NCI-H524 (cell line): ENCODE data around the gene RPS14.
"Not testable (repeated sequence)": the region's sequence is repeated elsewhere in the genome, so short reads cannot be mapped to it uniquely, and the experiment has no call there.

Experiments
- DNase-seq, 2 experiments: peaks; one replicate each; lab custom pipeline; 2025; lab: John Stamatoyannopoulos, UW

The RPS14 gene

DNA sequence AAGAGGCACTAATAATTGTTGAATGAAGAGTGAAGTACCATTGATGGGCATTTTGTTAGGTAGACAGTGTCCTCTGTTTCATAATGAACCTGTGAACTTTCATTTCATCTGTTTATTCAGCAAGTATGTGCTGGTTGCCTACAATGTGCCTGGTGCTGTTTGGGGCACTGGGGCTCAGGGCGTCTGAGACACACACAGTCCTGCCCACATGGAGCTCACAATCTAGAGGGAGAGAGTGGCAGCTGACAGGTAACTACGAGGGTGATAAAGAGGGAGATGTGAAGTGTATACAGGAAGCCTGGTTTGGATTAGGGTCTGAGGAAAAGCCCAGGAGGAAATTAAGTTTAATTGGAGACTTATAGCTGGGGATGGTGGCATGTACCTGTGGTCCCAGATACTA, 29.9 kb upstream of the RPS14 start:
- DNase-seq, result no peak

- not testable (repeated sequence) for DNase-seq
These were observed 27.0 kb upstream of the RPS14 start for GRCh38 chr5:150476568-150476967.

GRCh38 chr5:150473673-150474358, 24.3 kb upstream of the RPS14 start:
- DNase-seq, result no peak

GRCh38 chr5:150469718-150470469, 20.4 kb upstream of the RPS14 start:
- DNase-seq, result no peak

- peak; percentile 33 to 77 for DNase-seq
These were observed 18.7 kb upstream of the RPS14 start for GRCh38 chr5:150468206-150468605.

GRCh38 chr5:150465927-150466326, 16.4 kb upstream of the RPS14 start:
- DNase-seq, result no peak

DNA sequence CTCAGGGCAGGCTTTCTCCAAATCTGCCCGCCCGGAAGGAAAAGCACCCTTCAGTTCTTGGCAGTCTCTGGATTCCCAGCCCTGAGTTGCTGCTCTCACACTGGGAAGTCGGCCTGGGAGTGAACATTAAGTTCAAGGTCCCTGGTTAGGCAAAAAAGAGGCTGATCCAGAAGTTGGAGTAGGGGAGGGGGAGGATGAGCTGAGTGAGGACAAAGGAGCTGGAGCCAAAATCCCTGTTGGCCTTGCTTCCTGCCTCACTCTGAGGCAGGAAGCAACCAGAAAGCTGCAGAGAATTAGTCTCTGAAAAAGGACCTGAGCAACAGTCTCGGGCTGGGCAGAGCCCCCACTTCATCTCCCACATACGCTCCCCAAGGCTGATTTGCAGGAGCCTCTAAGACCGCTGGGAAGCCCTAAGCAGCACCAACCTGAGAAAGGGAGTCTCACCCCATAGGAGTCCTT, 15.0 kb upstream of the RPS14 start:
- DNase-seq, result no peak

GRCh38 chr5:150461231-150461630, 11.7 kb upstream of the RPS14 start:
- DNase-seq, result peak; percentile 97 to 98

DNA sequence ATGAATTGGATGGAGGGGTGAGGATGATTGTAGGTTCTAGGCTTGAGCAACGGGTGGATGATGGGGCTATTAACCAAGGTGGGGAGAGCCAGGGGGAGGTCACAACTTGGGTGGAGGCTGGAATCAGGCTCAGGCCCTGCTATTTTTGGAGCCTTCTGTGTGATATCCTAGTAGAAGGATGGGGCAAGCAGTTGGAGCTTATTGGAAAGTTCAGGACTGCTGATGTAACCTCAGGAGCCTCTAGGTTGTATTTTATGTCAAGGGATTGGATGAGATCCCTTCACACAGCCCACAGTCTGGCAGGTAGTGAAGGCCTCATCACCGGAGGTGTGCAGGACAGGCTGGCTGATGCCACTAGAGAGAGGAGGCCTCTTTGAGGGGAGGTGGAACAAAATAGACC, 11.2 kb upstream of the RPS14 start:
- no peak for DNase-seq

DNA sequence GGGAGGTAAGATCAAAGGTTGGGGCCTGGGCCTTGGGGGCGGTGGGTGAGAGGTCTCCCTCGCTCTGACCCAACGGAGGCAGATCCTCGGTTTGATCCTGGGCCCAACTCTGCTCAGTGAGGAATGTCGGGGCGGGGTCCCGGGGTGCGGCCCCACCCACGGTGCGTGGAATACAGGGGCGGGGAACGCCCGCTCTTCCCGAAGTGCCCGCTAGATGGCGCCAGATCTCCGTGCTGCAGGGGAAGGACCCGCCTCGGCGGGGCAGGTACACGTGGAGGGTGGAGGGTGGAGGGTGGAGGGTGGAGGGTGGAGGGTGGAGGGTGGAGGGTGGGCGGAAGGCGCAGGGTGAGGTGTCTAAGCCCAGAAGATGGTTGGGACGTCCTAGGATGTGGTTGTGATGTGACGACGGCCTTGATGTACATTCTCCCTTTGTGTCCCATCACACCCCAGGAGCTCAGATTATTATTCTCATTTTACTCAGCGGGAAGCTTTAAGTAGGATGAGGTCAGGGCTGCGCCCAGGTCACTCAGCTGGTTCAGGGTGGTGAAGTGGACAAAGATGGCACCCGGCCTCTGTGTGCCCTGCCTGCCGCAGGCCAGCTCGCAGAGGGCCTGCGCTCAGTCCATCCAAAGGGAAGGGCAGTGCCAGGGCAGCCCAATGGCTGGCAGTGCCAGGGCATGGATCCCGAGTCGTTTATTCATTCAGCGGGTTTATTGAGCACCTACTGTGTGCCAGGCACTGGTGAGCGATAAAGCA, 9.4 kb upstream of the RPS14 start:
- DNase-seq, result peak; percentile 45 to 69

GRCh38 chr5:150457562-150458240, 8.2 kb upstream of the RPS14 start:
- no peak for DNase-seq

DNA sequence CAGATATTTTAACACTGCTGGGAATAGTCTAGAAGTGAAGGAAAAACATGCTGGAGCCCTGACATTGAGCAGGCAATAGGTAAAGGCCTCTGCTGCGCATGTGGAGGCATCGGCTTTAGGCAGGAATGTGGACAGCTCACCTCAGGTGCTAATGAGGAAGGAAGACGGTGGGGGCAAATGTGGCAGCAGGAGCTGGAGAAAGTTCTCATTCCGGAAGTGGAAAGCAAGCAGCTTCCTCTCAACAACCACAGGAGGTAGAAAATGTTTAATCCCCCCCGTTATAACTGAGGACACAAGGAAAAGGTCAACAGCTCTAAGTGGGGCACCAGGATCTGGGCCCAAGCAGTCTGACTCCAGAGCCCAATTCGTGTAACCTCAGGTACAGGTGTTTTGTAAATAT, 7.6 kb upstream of the RPS14 start:
- DNase-seq, result no peak

- DNase-seq, result no peak
These were observed 5.1 kb upstream of the RPS14 start for GRCh38 chr5:150454492-150455229.

- not testable (repeated sequence) for DNase-seq
These were observed 4.5 kb upstream of the RPS14 start for GRCh38 chr5:150454027-150454426.

- DNase-seq, result no peak
These were observed 3.4 kb upstream of the RPS14 start for GRCh38 chr5:150452914-150453313.

DNA sequence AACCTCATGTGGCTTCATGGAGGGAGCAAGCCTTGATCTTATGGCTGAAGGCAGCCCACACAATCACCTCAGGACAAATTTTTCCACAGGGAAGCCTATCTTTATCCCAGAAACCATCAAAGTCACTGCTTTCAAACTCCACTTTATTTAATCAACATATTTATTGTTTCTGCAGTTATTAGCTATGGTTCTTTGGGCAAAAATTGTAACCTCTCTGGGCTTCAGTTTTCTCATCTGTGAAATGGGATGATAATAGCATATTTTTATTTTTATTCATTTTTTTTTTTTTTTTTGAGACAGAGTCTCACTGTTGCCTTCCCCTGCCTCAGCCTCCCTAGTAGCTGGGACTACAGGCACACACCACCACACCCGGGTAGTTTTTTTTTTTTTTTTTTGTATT, 2.1 kb upstream of the RPS14 start:
- DNase-seq, result no peak

GRCh38 chr5:150448952-150449516, 505 bp downstream of the RPS14 start:
- no peak for DNase-seq

GRCh38 chr5:150448334-150448733, 1.2 kb downstream of the RPS14 start:
- no peak for DNase-seq

DNA sequence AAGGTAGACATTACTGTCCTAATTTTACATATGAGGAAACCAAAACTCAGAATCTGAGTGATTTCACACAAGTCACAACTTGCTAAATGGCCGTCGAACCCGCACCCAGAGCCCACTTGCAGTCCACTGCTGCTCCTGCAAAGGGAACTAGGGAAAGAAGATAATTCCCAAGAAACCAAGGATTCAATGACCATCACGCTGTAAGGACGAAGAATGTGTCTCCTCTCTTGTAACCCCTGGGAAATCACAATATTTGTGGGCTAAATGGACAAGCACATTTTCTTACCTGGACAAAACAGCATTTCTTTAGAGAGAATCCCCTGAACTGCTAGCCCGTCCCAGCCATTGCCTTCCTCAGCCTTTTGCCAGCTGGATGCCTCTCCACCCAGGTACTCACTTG, 2.4 kb downstream of the RPS14 start:
- no peak for DNase-seq

DNA sequence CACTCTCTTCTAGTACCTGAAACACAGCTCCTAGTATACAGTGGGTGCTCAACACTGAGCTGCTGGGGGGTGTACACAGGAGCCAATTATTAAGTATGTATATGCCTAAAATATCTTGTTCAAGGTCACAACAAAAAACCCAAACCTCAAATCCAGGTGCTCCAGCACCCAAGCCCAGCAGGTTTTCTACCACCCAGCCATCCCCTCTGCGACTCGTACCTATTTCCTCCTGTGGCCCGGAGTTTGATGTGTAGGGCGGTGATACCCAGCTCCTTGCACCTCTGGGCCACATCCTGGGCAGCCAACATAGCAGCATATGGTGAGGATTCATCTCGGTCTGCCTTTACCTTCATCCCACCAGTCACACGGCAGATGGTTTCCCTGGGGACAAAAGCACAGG, 3.0 kb downstream of the RPS14 start:
- peak; percentile 26 to 75 for DNase-seq

DNA sequence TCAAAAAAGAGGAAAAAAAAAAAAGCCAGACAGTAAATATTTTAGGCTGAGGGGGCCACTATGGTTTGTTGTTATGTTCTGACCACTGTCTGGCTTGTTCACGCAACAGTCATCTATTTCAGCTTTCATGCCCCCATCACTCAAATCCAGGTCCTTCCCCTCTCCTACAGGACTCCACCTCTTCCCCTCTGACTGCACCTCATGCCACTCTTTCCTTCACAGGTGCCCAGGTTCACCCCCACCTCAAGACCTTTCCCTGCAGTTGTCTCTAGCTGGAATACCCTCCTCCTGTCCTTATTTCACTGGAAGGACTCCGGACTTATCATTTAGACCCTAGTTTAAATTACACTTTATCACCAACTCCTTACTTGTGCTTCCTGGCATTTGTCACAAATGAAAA, 3.5 kb downstream of the RPS14 start:
- no peak for DNase-seq
